ENCODE data around the gene ZBTB20.

ZBTB20 gene

DNA sequence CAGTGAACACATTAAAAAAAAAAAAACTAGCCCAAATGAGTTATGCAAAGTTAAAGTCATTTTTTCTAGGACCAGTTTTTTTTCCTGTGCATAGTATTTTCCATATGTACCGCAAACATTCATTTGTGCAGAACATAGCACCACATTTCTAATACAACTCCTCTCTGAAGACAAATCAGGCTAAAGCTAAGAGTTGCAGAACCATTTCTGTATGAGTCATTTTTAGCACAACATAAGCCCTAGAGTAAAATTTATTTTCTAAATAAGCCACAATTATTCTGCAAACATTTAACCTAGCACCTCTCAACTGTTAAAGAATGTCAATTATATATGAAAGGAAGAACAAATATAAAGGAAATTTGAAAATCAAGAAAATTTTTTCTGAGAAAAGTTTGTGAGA, 477.5 kb downstream of the ZBTB20 start:
- Histone ChIP-seq H3K4me1 (ENCODE audit: control insufficient read depth, low read length) (no peaks in the 10 kb centered on the region), H3K27me3 (ENCODE audit: control insufficient read depth, low read length) (no peaks in the 10 kb centered on the region), H3K9me3 (ENCODE audit: control insufficient read depth, insufficient read depth, low read length) (no peaks in the 10 kb centered on the region), H3K79me2 (ENCODE audit: control insufficient read depth, low read length) (no peaks in the 10 kb centered on the region), H3F3A (ENCODE audit: control insufficient read depth, insufficient read depth) (no peaks in the 10 kb centered on the region), H3K36me3 (ENCODE audit: control insufficient read depth, low read length) (no peaks in the 10 kb centered on the region), H3K4me3 (ENCODE audit: low read length) (no peak overlapping the region), H3K9me2 (replicated peaks; ENCODE audit: control insufficient read depth, low read length) (no peaks in the 10 kb centered on the region), H3K27ac (ENCODE audit: low read depth, low read length) (no peak overlapping the region), H3K4me2 (ENCODE audit: low read length) (no peak overlapping the region), H4K20me1 (ENCODE audit: control insufficient read depth, insufficient read depth, low read depth, low read length) (no peaks in the 10 kb centered on the region)
- TF ChIP-seq EZH2phosphoT487 (IDR thresholded peaks at IDR 0.05; ENCODE audit: borderline replicate concordance, low read length): no peak
- TF ChIP-seq, protein P1, sequence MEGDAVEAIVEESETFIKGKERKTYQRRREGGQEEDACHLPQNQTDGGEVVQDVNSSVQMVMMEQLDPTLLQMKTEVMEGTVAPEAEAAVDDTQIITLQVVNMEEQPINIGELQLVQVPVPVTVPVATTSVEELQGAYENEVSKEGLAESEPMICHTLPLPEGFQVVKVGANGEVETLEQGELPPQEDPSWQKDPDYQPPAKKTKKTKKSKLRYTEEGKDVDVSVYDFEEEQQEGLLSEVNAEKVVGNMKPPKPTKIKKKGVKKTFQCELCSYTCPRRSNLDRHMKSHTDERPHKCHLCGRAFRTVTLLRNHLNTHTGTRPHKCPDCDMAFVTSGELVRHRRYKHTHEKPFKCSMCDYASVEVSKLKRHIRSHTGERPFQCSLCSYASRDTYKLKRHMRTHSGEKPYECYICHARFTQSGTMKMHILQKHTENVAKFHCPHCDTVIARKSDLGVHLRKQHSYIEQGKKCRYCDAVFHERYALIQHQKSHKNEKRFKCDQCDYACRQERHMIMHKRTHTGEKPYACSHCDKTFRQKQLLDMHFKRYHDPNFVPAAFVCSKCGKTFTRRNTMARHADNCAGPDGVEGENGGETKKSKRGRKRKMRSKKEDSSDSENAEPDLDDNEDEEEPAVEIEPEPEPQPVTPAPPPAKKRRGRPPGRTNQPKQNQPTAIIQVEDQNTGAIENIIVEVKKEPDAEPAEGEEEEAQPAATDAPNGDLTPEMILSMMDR (IDR thresholded peaks at IDR 0.05; ENCODE audit: low read depth, low read length, poor library complexity, severe bottlenecking): no peak

DNA sequence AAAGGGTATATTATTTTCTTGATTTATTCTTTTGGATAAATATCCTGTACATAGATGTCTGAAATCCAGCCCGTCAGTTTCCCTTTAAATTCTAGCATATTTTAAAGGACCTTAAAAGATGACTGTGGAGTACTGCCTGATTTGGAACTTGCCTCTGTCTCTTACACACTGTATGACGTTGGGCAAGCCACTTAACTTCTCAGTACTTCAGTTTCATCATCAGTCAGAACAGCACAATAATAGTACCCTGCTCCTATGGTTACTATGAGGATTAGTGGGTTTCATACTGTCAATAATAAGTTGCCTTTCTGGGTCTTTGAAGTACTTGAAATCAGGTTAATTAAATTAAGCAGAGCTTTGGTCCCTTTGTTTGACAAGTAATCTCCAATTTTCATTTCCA, 479.0 kb downstream of the ZBTB20 start:
- Histone ChIP-seq H3K79me2 (ENCODE audit: control insufficient read depth, low read length) (no peaks in the 10 kb centered on the region), H4K20me1 (ENCODE audit: control insufficient read depth, insufficient read depth, low read depth, low read length) (no peaks in the 10 kb centered on the region), H3K4me1 (ENCODE audit: control insufficient read depth, low read length) (no peaks in the 10 kb centered on the region), H3K27ac (ENCODE audit: low read depth, low read length) (no peak overlapping the region), H3K9me3 (ENCODE audit: control insufficient read depth, insufficient read depth, low read length) (no peaks in the 10 kb centered on the region), H3K4me2 (ENCODE audit: low read length) (no peak overlapping the region), H3F3A (ENCODE audit: control insufficient read depth, insufficient read depth) (no peaks in the 10 kb centered on the region), H3K9me2 (replicated peaks; ENCODE audit: control insufficient read depth, low read length) (no peaks in the 10 kb centered on the region), H3K36me3 (ENCODE audit: control insufficient read depth, low read length) (no peaks in the 10 kb centered on the region), H3K27me3 (ENCODE audit: control insufficient read depth, low read length) (no peaks in the 10 kb centered on the region), H3K4me3 (ENCODE audit: low read length) (no peak overlapping the region)
- TF ChIP-seq, protein P1 (IDR thresholded peaks at IDR 0.05; ENCODE audit: low read depth, low read length, poor library complexity, severe bottlenecking): no peak
- no peak for TF ChIP-seq EZH2phosphoT487 (IDR thresholded peaks at IDR 0.05; ENCODE audit: borderline replicate concordance, low read length)

DNA sequence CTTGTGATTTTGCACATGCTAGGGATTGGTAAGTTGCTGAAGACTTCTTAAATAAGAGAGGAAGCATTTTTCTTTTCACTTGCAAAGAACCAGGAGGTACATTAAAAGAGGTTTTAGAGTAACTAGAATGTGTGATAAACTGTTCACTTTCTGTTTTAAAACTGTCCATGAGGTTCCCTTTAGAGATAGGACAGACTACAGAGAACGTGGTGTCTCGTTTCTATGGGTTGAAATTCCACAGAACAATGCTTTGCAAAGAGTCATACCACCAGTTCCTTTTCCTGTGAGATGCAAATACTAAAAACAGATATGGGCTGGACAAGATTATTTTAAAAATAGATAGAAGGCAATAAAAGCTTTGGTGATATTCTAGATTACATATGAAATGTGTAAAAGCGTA, 480.5 kb downstream of the ZBTB20 start:
- TF ChIP-seq, protein P1 (IDR thresholded peaks at IDR 0.05; ENCODE audit: low read depth, low read length, poor library complexity, severe bottlenecking): no peak
- no peak for TF ChIP-seq EZH2phosphoT487 (IDR thresholded peaks at IDR 0.05; ENCODE audit: borderline replicate concordance, low read length)
- H4K20me1 ChIP-seq (ENCODE audit: control insufficient read depth, insufficient read depth, low read depth, low read length): no peaks in the 10 kb centered on the region
- H3F3A ChIP-seq (ENCODE audit: control insufficient read depth, insufficient read depth): no peaks in the 10 kb centered on the region
- no peak overlapping the region for H3K4me3 ChIP-seq (ENCODE audit: low read length)
- no peaks in the 10 kb centered on the region for H3K4me1 ChIP-seq (ENCODE audit: control insufficient read depth, low read length)
- no peaks in the 10 kb centered on the region for H3K9me2 ChIP-seq (replicated peaks; ENCODE audit: control insufficient read depth, low read length)
- H3K9me3 ChIP-seq (ENCODE audit: control insufficient read depth, insufficient read depth, low read length): no peaks in the 10 kb centered on the region
- H3K4me2 ChIP-seq (ENCODE audit: low read length): no peak overlapping the region
- no peaks in the 10 kb centered on the region for H3K27me3 ChIP-seq (ENCODE audit: control insufficient read depth, low read length)
- no peaks in the 10 kb centered on the region for H3K36me3 ChIP-seq (ENCODE audit: control insufficient read depth, low read length)
- H3K27ac ChIP-seq (ENCODE audit: low read depth, low read length): no peak overlapping the region
- no peaks in the 10 kb centered on the region for H3K79me2 ChIP-seq (ENCODE audit: control insufficient read depth, low read length)

DNA sequence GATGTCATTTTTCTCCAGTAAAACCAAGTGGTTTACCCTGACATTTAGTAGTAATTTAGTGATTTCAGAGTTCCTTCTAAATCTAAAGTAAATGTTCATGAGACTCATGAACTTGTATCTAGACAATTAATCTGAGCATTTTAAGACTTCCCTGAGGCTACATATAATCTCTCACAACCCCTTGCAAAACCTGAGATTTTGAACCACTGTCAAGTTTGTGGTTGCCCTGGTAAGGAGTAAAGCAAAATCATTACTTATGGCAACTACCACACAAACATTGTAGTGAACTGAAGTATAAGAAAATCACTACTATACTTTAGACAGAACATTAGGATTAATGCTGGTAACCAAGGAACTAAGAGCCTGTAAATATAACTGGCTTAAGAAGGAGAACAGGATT, 483.1 kb downstream of the ZBTB20 start:
- Histone ChIP-seq H3K4me1 (ENCODE audit: control insufficient read depth, low read length) (no peaks in the 10 kb centered on the region), H3K4me2 (ENCODE audit: low read length) (no peak overlapping the region), H3K9me3 (ENCODE audit: control insufficient read depth, insufficient read depth, low read length) (no peaks in the 10 kb centered on the region), H3K4me3 (ENCODE audit: low read length) (no peak overlapping the region), H3F3A (ENCODE audit: control insufficient read depth, insufficient read depth) (no peaks in the 10 kb centered on the region), H3K9me2 (replicated peaks; ENCODE audit: control insufficient read depth, low read length) (no peaks in the 10 kb centered on the region), H4K20me1 (ENCODE audit: control insufficient read depth, insufficient read depth, low read depth, low read length) (no peaks in the 10 kb centered on the region), H3K36me3 (ENCODE audit: control insufficient read depth, low read length) (no peaks in the 10 kb centered on the region), H3K27ac (ENCODE audit: low read depth, low read length) (no peak overlapping the region), H3K79me2 (ENCODE audit: control insufficient read depth, low read length) (no peaks in the 10 kb centered on the region), H3K27me3 (ENCODE audit: control insufficient read depth, low read length) (no peaks in the 10 kb centered on the region)
- no peak for TF ChIP-seq EZH2phosphoT487 (IDR thresholded peaks at IDR 0.05; ENCODE audit: borderline replicate concordance, low read length)
- TF ChIP-seq, protein P1 (IDR thresholded peaks at IDR 0.05; ENCODE audit: low read depth, low read length, poor library complexity, severe bottlenecking): no peak
